IMR-90 (cell line): ENCODE data around the gene CFAP299. TPM values are rescaled to one million over a fixed set of nuclear protein-coding genes. Genes with fewer than 3 reads are reported as not detected.

Experiments
- ATAC-seq: fragments of 200-7000 bp; cut with Tn5 transposase; 2 replicates; pipeline ENCODE4 v1.9.1; 2020; ENCODE audit warnings: low read depth, mild to moderate bottlenecking, moderate library complexity
- BruUV-seq: library from RNA; stranded (reverse); fragments of 400-500 nt; replicated peaks from 2 replicates; lab custom pipeline; 2021; lab: Mats Ljungman, UMichigan
- CTCF ChIA-PET: fragments of 300-600 bp; formaldehyde crosslinking; extraction: SDS; loops from one replicate; lab custom pipeline; 2021; ENCODE audit warnings: antibody characterized with exemption; lab: Yijun Ruan, JAX
- POLR2A ChIA-PET: fragments of 300-600 bp; sonication (Branson Sonifier 250); formaldehyde crosslinking; loops from one replicate; lab custom pipeline; 2022; ENCODE audit warnings: antibody characterized with exemption; ENCODE audit not compliant: unreplicated experiment; lab: Charles Lee
- DNase-seq: peaks from one replicate; pipeline ENCODE4 v3.0.0; 2013
- H2AFZ ChIP-seq: replicated peaks from 2 replicates; pipeline ENCODE3; 2013; ENCODE audit warnings: low read length, mild to moderate bottlenecking; ENCODE audit not compliant: poor library complexity
- H2AK5ac ChIP-seq: 2 replicates; pipeline ENCODE4 v1.6.1; 2013; ENCODE audit warnings: low read depth, low read length, inconsistent platforms
- H2AK9ac ChIP-seq: replicated peaks from 2 replicates; pipeline ENCODE3; 2013; ENCODE audit warnings: mild to moderate bottlenecking, low read depth, low read length, moderate library complexity; ENCODE audit not compliant: poor library complexity
- H2BK120ac ChIP-seq: 2 replicates; pipeline ENCODE4 v1.6.1; 2013; ENCODE audit warnings: low read depth, low read length, inconsistent platforms
- H2BK15ac ChIP-seq: 3 replicates; pipeline ENCODE4 v1.6.1; 2013; ENCODE audit warnings: low read depth, low read length, inconsistent platforms
- H2BK20ac ChIP-seq: 2 replicates; pipeline ENCODE4 v1.6.1; 2013; ENCODE audit warnings: low read depth, mild to moderate bottlenecking, inconsistent platforms, low read length, moderate library complexity
- H2BK5ac ChIP-seq: 2 replicates; pipeline ENCODE4 v1.6.1; 2013; ENCODE audit warnings: mild to moderate bottlenecking, low read depth, low read length, inconsistent platforms; ENCODE audit not compliant: poor library complexity, severe bottlenecking
- H3K14ac ChIP-seq: replicated peaks from 2 replicates; pipeline ENCODE4 v1.6.1; 2013; ENCODE audit warnings: low read depth, low read length, inconsistent platforms
- H3K18ac ChIP-seq: 2 replicates; pipeline ENCODE4 v1.6.1; 2013; ENCODE audit warnings: low read depth, low read length, control low read depth
- H3K23ac ChIP-seq: 2 replicates; pipeline ENCODE4 v1.6.1; 2013; ENCODE audit warnings: low read depth, low read length, inconsistent platforms
- H3K27ac ChIP-seq: 2 replicates; pipeline ENCODE4 v1.5.1; 2013; ENCODE audit warnings: mild to moderate bottlenecking, control low read depth, low read length; ENCODE audit not compliant: insufficient read depth
- H3K27me3 ChIP-seq: 2 replicates; pipeline ENCODE4 v1.6.1; 2013; ENCODE audit warnings: low read length; ENCODE audit not compliant: control insufficient read depth, insufficient read depth
- H3K36me3 ChIP-seq: 2 replicates; pipeline ENCODE4 v1.6.1; 2013; ENCODE audit warnings: low read length, mixed read lengths; ENCODE audit not compliant: control insufficient read depth, insufficient read depth
- H3K4ac ChIP-seq: 2 replicates; pipeline ENCODE4 v1.6.1; 2013; ENCODE audit warnings: low read depth, low read length, inconsistent platforms
- H3K4me1 ChIP-seq: 2 replicates; pipeline ENCODE4 v1.6.1; 2013; ENCODE audit warnings: low read length, mixed read lengths; ENCODE audit not compliant: control insufficient read depth, insufficient read depth
- H3K4me2 ChIP-seq: 2 replicates; pipeline ENCODE4 v1.6.1; 2013; ENCODE audit warnings: low read depth, mild to moderate bottlenecking, control low read depth, low read length, moderate library complexity
- H3K4me3 ChIP-seq: 2 replicates; pipeline ENCODE4 v1.5.1; 2013; ENCODE audit warnings: low read depth, mild to moderate bottlenecking, control low read depth, low read length, moderate library complexity; ENCODE audit not compliant: insufficient read depth
- H3K56ac ChIP-seq: 2 replicates; pipeline ENCODE4 v1.6.1; 2013; ENCODE audit warnings: low read length, inconsistent platforms; ENCODE audit not compliant: insufficient read depth; ENCODE audit errors: extremely low read depth
- H3K79me1 ChIP-seq, 2 experiments: 2 replicates each; pipeline ENCODE4 v1.6.1; 2013; ENCODE audit warnings: low read length in 2 of 2, inconsistent platforms in 1 of 2, low read depth in 1 of 2
- H3K9ac ChIP-seq: 2 replicates; pipeline ENCODE4 v1.6.1; 2013; ENCODE audit warnings: low read depth, low read length, control low read depth
- H3K9me1 ChIP-seq: 2 replicates; pipeline ENCODE4 v1.6.1; 2013; ENCODE audit warnings: low read length, inconsistent platforms; ENCODE audit not compliant: insufficient read depth
- H3K9me3 ChIP-seq: 2 replicates; pipeline ENCODE4 v1.6.1; 2013; ENCODE audit warnings: low read length; ENCODE audit not compliant: control insufficient read depth, insufficient read depth
- H4K20me1 ChIP-seq: 2 replicates; pipeline ENCODE4 v1.6.1; 2013; ENCODE audit warnings: low read length, inconsistent platforms; ENCODE audit not compliant: insufficient read depth
- H4K5ac ChIP-seq: 2 replicates; pipeline ENCODE4 v1.6.1; 2013; ENCODE audit warnings: mild to moderate bottlenecking, low read depth, low read length, control low read depth
- H4K8ac ChIP-seq, 2 experiments: 2 replicates each; pipeline ENCODE4 v1.6.1; 2013; ENCODE audit warnings: low read depth in 2 of 2, low read length in 2 of 2, control low read depth in 1 of 2, inconsistent platforms in 1 of 2
- H4K91ac ChIP-seq: 2 replicates; pipeline ENCODE4 v1.6.1; 2013; ENCODE audit warnings: low read depth, low read length, inconsistent platforms; ENCODE audit not compliant: insufficient read depth
- BHLHE40 ChIP-seq: fragments of 150-350 bp; IDR thresholded peaks from 2 replicates; pipeline ENCODE4 v1.6.1; 2016; ENCODE audit warnings: mild to moderate bottlenecking, low read depth, low read length
- CHD1 ChIP-seq: IDR thresholded peaks from 2 replicates; pipeline ENCODE4 v1.6.1; 2012; ENCODE audit warnings: low read depth, low read length, improper control_type of control experiment
- FOS ChIP-seq: fragments of 150-350 bp; IDR thresholded peaks from 2 replicates; pipeline ENCODE4 v1.6.1; 2016; ENCODE audit warnings: low read depth, low read length
- MAFK ChIP-seq: IDR thresholded peaks from 2 replicates; pipeline ENCODE4 v1.6.1; 2012; ENCODE audit warnings: low read depth, low read length, improper control_type of control experiment
- MXI1 ChIP-seq: IDR thresholded peaks from 2 replicates; pipeline ENCODE4 v1.6.1; 2012; ENCODE audit warnings: low read depth, mild to moderate bottlenecking, low read length, moderate library complexity, borderline replicate concordance
- NFE2L2 ChIP-seq: fragments of 150-350 bp; IDR thresholded peaks from 2 replicates; pipeline ENCODE4 v1.6.1; 2016; ENCODE audit warnings: low read depth, mild to moderate bottlenecking, low read length
- POLR2A ChIP-seq: IDR thresholded peaks from 2 replicates; pipeline ENCODE4 v1.6.1; 2012; ENCODE audit warnings: mild to moderate bottlenecking, low read depth, low read length
- RCOR1 ChIP-seq: IDR thresholded peaks from 2 replicates; pipeline ENCODE4 v1.6.1; 2012; ENCODE audit warnings: mild to moderate bottlenecking, low read length, improper control_type of control experiment; ENCODE audit not compliant: insufficient replicate concordance
- RFX5 ChIP-seq: IDR thresholded peaks from 2 replicates; pipeline ENCODE4 v1.8.0; 2012; ENCODE audit warnings: low read depth, mild to moderate bottlenecking, low read length, moderate library complexity
- SMC3 ChIP-seq: fragments of 150-350 bp; IDR thresholded peaks from 2 replicates; pipeline ENCODE4 v1.6.1; 2016; ENCODE audit warnings: low read depth, mild to moderate bottlenecking, antibody characterized with exemption, low read length, moderate library complexity
- dilution Hi-C: fragments of 300-500 bp; cut with HindIII; formaldehyde crosslinking; loops from one replicate; pipeline ENCODE4 v1.14.3; 2018; ENCODE audit warnings: low sequenced_read_pairs; ENCODE audit not compliant: unreplicated experiment
- in situ Hi-C: fragments of 300-500 bp; cut with MboI; formaldehyde crosslinking; loops from 3 replicates; pipeline ENCODE4 v1.14.3; 2019; ENCODE audit warnings: low sequenced_read_pairs, inconsistent platforms, mixed read lengths
- intact Hi-C: fragments of 100-400 bp; cut with micrococcal nuclease; formaldehyde crosslinking; loops from 2 replicates; pipeline ENCODE4 v1.10.0; 2022
- polyA plus RNA-seq, 3 experiments: library from polyadenylated mRNA; depleted of rRNA; stranded (reverse); fragments of >200 nt; gene quantifications; 2 replicates each; pipeline ENCODE4 v1.2.3, GENCODE V29; 2012; ENCODE audit warnings: low replicate concordance in 1 of 3
- total RNA-seq: library from RNA; depleted of rRNA; stranded (reverse); fragments of >200 nt; gene quantifications from 2 replicates; pipeline ENCODE4 v1.2.3, GENCODE V29; 2012
- TF ChIP-seq, protein P1 (sequence below): fragments of 150-350 bp; IDR thresholded peaks from 2 replicates; pipeline ENCODE4 v1.6.1; 2016; ENCODE audit warnings: low read depth, mild to moderate bottlenecking, low read length, moderate library complexity, borderline replicate concordance
- TF ChIP-seq, protein P2 (sequence below): fragments of 150-350 bp; IDR thresholded peaks from 2 replicates; pipeline ENCODE4 v1.6.1; 2017; ENCODE audit warnings: mild to moderate bottlenecking, antibody characterized with exemption, low read length, low read depth

CFAP299 gene
- total and polyA plus RNA-seq, 2 of the 4 experiments (the other 2 are of a cell fraction): 1.0 to 1.1 TPM

DNA sequence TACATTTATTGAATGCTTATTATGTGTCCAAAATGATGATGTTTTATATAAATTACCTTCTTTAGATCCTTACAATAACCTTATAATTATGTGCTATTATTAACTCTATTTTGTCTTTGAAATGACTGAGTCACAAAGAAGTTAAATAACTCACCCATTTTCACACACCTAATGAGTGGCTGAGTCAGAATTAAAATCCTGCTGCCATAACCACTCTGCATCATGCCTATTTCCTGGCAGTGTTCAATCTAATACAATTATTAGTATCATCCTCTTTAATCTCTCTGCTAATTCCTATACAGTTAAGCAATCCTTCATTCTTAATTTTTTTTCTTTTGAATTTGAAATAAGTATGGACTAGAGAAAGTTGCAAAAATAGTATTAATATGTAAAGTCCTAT, 342.9 kb downstream of the CFAP299 start:
- DNase-seq (no peak), ATAC-seq (no peak)
- no peak overlapping the region for H4K5ac ChIP-seq
- no peak overlapping the region for H3K18ac ChIP-seq
- H3K4me3 ChIP-seq: no peak overlapping the region
- BruUV-seq: no TSS peak
- in situ Hi-C loops: no loop called here
- no peaks in the 10 kb centered on the region for H3K9me1 ChIP-seq
- POLR2A ChIA-PET: no interaction called here
- H3K14ac ChIP-seq: no peak overlapping the region
- no peak overlapping the region for H2AK5ac ChIP-seq
- H4K91ac ChIP-seq: no peak overlapping the region
- no peak overlapping the region for H2BK15ac ChIP-seq
- H3K36me3 ChIP-seq: no peaks in the 10 kb centered on the region
- no peak overlapping the region for H3K4ac ChIP-seq
- H2AK9ac ChIP-seq: no peak overlapping the region
- H3K27ac ChIP-seq: no peak overlapping the region
- H3K4me1 ChIP-seq: no peaks in the 10 kb centered on the region
- no peak overlapping the region for H3K4me2 ChIP-seq
- H3K27me3 ChIP-seq: no peaks in the 10 kb centered on the region
- H4K8ac ChIP-seq: no peak overlapping the region
- H3K23ac ChIP-seq: no peak overlapping the region
- no peak overlapping the region for H2AFZ ChIP-seq
- H3K56ac ChIP-seq: no peak overlapping the region
- H2BK5ac ChIP-seq: no peak overlapping the region
- H3K79me1 ChIP-seq: no peaks in the 10 kb centered on the region
- no peaks in the 10 kb centered on the region for H3K9me3 ChIP-seq
- H2BK120ac ChIP-seq: no peak overlapping the region
- H3K9ac ChIP-seq: no peak overlapping the region
- H2BK20ac ChIP-seq: no peak overlapping the region
- no peak for TF ChIP-seq SMC3
- TF ChIP-seq RCOR1: no peak
- TF ChIP-seq, protein P1, sequence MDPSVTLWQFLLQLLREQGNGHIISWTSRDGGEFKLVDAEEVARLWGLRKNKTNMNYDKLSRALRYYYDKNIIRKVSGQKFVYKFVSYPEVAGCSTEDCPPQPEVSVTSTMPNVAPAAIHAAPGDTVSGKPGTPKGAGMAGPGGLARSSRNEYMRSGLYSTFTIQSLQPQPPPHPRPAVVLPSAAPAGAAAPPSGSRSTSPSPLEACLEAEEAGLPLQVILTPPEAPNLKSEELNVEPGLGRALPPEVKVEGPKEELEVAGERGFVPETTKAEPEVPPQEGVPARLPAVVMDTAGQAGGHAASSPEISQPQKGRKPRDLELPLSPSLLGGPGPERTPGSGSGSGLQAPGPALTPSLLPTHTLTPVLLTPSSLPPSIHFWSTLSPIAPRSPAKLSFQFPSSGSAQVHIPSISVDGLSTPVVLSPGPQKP: no peak
- no peak for TF ChIP-seq POLR2A
- TF ChIP-seq RFX5: no peak
- TF ChIP-seq FOS: no peak
- no peak for TF ChIP-seq NFE2L2
- TF ChIP-seq, protein P2, sequence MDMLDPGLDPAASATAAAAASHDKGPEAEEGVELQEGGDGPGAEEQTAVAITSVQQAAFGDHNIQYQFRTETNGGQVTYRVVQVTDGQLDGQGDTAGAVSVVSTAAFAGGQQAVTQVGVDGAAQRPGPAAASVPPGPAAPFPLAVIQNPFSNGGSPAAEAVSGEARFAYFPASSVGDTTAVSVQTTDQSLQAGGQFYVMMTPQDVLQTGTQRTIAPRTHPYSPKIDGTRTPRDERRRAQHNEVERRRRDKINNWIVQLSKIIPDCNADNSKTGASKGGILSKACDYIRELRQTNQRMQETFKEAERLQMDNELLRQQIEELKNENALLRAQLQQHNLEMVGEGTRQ: no peak
- TF ChIP-seq MXI1: no peak
- no peak for TF ChIP-seq BHLHE40
- no peak for TF ChIP-seq MAFK
- no peak for TF ChIP-seq CHD1
- CTCF ChIA-PET: no interaction called here
- H4K20me1 ChIP-seq: no peaks in the 10 kb centered on the region
- dilution Hi-C loops: no loop called here
- intact Hi-C loops: no loop called here
